Mononuclear cell (primary cell): Measurements from ENCODE around the gene PDZD8. TPM values are rescaled to one million over a fixed set of nuclear protein-coding genes. Genes with fewer than 3 reads are reported as not detected.
"Not testable (repeated sequence)": the region's sequence is repeated elsewhere in the genome, so short reads cannot be mapped to it uniquely, and the experiment has no call there.

Experiments
- H3K27me3 ChIP-seq: 2 replicates; pipeline ENCODE4 v1.6.0; 2011; ENCODE audit warnings: low read length, control low read depth; ENCODE audit not compliant: insufficient read depth
- H3K4me1 ChIP-seq: 2 replicates; pipeline ENCODE4 v1.5.1; 2011; ENCODE audit warnings: mild to moderate bottlenecking, low read length, control low read depth; ENCODE audit not compliant: insufficient read depth
- H3K4me3 ChIP-seq: 2 replicates; pipeline ENCODE4 v1.5.1; 2011; ENCODE audit warnings: mild to moderate bottlenecking, low read length, moderate library complexity
- H3K9me3 ChIP-seq: 2 replicates; pipeline ENCODE4 v1.5.1; 2011; ENCODE audit warnings: low read depth, mild to moderate bottlenecking, control low read depth, low read length
- total RNA-seq: library from RNA; depleted of rRNA; stranded (reverse); fragments of >200 nt; gene quantifications from one replicate; pipeline ENCODE4 v1.2.3, GENCODE V29; 2012

Gene PDZD8
- total RNA-seq, 1 donor: 53.1 TPM

- Histone ChIP-seq H3K27me3 (no peaks in the 10 kb centered on the region), H3K9me3 (no peaks in the 10 kb centered on the region), H3K4me3 (no peak overlapping the region), H3K4me1 (no peaks in the 10 kb centered on the region)
These were observed 68.6 kb downstream of the PDZD8 start for GRCh38 chr10:117306674-117307073.

DNA sequence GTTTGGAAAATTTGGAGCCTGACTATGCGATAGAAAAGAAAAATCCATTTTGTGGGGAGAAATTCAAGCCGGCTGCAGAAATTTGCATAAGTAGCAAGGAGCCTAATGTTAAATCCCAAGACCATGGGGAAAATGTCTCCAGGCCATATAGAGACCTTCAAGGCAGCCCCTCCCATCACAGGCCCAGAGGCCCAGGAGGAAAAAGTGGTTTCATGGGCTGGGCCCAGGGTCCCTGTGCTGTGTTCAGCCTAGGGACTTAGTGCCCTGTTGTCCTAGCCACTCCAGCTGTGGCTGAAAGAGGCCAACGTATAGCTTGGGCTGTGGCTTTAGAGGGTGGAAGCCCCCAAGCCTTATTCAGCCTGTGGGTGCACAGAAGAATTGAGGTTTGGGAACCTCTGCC, 71.8 kb downstream of the PDZD8 start:
- H3K27me3 ChIP-seq, H3K9me3 ChIP-seq, H3K4me1 ChIP-seq, H3K4me3 ChIP-seq: not testable (repeated sequence)

GRCh38 chr10:117300671-117301070, 74.6 kb downstream of the PDZD8 start:
- Histone ChIP-seq H3K4me3 (no peak overlapping the region), H3K4me1 (no peaks in the 10 kb centered on the region), H3K9me3 (no peaks in the 10 kb centered on the region), H3K27me3 (no peaks in the 10 kb centered on the region)

DNA sequence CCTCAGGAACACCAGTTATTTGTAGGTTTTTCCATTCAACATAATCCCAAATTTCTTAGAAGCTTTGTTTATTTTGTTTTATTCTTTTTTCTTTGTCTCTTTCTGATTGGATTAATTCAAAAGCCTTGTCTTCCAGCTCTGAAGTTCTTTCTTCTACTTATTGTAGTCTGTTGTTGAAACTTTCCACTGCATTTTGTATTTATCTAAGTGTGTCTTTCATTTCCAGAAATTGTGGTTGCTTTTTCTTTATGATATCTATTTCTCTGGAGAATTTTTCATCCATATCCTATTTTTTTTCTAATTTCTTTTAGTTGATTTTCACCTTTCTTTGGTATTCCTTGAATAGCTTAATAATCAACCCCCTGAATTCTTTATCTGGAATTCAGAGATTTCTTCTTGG, 75.8 kb downstream of the PDZD8 start:
- Histone ChIP-seq H3K4me1 (no peaks in the 10 kb centered on the region), H3K4me3 (no peak overlapping the region), H3K27me3 (no peaks in the 10 kb centered on the region), H3K9me3 (no peaks in the 10 kb centered on the region)

DNA sequence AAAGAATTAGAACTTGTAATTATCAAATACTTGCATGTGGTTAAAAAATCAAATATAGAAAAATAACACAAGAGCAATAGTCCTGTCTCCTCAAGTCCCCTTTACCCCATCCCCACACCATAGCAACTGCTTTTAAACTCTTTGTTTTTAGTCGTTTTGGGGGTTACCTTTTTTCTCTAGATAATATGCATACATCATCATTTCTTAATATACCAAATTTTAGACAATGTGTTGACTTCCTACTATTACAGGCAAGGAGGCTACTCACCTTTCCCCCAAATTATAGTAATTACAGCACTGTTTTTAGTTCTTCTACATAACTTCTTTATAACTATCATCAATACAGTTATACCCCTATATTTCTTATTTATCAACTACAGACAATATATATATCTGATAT, 77.0 kb downstream of the PDZD8 start:
- H3K9me3 ChIP-seq: no peaks in the 10 kb centered on the region
- no peak overlapping the region for H3K4me3 ChIP-seq
- no peaks in the 10 kb centered on the region for H3K27me3 ChIP-seq
- no peaks in the 10 kb centered on the region for H3K4me1 ChIP-seq

GRCh38 chr10:117294735-117295134, 80.5 kb downstream of the PDZD8 start:
- no peak overlapping the region for H3K4me3 ChIP-seq
- H3K27me3 ChIP-seq: no peaks in the 10 kb centered on the region
- no peaks in the 10 kb centered on the region for H3K4me1 ChIP-seq
- H3K9me3 ChIP-seq: no peaks in the 10 kb centered on the region

- no peak overlapping the region for H3K4me3 ChIP-seq
- H3K9me3 ChIP-seq: no peaks in the 10 kb centered on the region
- H3K27me3 ChIP-seq: no peaks in the 10 kb centered on the region
- H3K4me1 ChIP-seq: no peaks in the 10 kb centered on the region
These were observed 81.1 kb downstream of the PDZD8 start for GRCh38 chr10:117294039-117294645.

GRCh38 chr10:117290872-117291271, 84.4 kb downstream of the PDZD8 start:
- not testable (repeated sequence) for H3K4me3 ChIP-seq, H3K27me3 ChIP-seq, H3K4me1 ChIP-seq, H3K9me3 ChIP-seq

- no peaks in the 10 kb centered on the region for H3K9me3 ChIP-seq
- no peaks in the 10 kb centered on the region for H3K4me1 ChIP-seq
- no peaks in the 10 kb centered on the region for H3K27me3 ChIP-seq
- H3K4me3 ChIP-seq: no peak overlapping the region
These were observed 90.3 kb downstream of the PDZD8 start for GRCh38 chr10:117284716-117285494.

DNA sequence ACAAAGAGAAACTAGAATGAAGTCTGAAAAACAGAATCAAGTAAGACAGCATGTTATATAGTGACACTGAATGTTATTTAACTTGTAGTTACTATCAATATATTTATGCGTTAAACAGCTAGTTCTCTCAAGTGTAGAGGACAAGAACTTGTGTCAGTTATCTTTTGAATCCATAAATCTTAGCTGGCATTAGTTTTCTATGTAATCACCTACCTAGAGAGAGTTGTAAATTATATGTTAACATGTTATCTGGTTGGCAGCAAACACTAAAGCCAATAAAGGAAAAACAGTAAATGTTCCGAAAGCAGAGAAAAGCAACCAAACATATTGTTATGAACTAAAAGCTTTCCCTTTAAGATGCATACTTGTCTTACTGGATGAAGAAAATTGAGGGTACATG, 97.6 kb downstream of the PDZD8 start:
- no peaks in the 10 kb centered on the region for H3K27me3 ChIP-seq
- peaks cover 3% of the 10 kb centered on the region for H3K4me1 ChIP-seq
- H3K4me3 ChIP-seq: no peak overlapping the region
- H3K9me3 ChIP-seq: no peaks in the 10 kb centered on the region

DNA sequence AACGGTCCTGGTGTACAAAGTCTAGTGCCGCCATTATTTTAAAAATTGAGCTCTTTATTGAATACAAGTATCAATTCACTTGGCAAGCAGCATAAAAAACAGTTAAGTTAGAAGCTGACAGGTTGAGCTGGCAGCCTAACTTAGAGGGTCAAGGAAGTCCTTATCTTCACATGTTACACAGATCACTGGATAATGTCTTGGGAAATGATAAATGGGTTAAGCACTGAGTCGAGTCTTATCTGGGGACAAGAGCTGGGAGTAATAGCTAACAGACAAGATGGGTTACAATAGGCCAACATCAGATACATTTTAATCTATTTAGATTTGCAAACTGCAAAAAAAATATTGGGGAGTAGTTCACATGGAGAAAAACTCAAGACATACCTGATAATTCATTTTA, 100.1 kb downstream of the PDZD8 start:
- Histone ChIP-seq H3K4me1 (peaks cover 3% of the 10 kb centered on the region), H3K9me3 (no peaks in the 10 kb centered on the region), H3K4me3 (no peak overlapping the region), H3K27me3 (no peaks in the 10 kb centered on the region)

GRCh38 chr10:117274509-117274908, 100.7 kb downstream of the PDZD8 start:
- Histone ChIP-seq H3K4me1 (peaks cover 3% of the 10 kb centered on the region), H3K4me3 (no peak overlapping the region), H3K27me3 (no peaks in the 10 kb centered on the region), H3K9me3 (no peaks in the 10 kb centered on the region)

GRCh38 chr10:117273980-117274379, 101.3 kb downstream of the PDZD8 start:
- H3K4me1 ChIP-seq: peaks cover 3% of the 10 kb centered on the region
- no peaks in the 10 kb centered on the region for H3K9me3 ChIP-seq
- H3K4me3 ChIP-seq: no peak overlapping the region
- H3K27me3 ChIP-seq: no peaks in the 10 kb centered on the region

DNA sequence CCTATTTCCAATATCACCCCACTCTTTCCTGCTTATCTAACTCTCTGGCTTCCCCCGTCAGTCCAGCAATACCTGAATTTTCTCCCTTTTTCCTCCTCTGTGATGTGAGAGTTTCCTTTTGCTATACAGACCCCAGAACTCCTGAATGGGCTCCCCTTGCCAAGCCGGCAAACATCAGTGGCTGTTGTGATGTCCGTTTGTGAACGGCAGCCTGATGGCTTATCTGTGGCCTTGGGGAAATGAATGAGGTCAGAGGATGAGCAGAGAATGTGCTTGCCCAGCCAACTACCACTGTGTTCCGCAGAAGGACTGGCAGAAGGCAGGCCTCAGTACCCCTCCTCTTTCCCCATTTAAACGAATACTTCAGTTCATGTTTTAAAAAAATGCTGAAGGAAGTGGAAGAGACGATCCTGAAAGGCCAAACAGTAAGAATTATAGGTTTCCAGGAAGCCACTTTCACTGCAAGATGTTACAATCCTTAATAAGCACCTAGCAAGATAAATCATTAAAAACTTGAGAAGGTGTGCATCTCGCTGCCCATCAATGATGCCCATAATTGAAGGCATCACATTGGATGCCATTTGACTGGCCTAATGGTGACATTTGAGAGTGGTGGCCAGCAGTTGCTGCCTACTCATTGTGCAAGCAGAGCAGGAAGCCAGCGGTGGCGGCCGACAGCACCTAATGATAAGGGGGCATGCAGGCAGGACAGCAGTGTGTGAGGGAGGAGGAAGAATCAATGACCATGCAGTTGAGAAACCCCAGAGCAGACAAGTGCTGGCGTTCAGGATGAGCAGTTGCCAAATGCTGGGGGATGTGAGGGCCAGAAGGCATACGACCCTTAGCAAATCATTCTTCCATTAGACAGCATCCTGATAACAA, 102.8 kb downstream of the PDZD8 start:
- Histone ChIP-seq H3K4me1 (peaks cover 3% of the 10 kb centered on the region), H3K4me3 (no peak overlapping the region), H3K27me3 (no peaks in the 10 kb centered on the region), H3K9me3 (no peaks in the 10 kb centered on the region)

DNA sequence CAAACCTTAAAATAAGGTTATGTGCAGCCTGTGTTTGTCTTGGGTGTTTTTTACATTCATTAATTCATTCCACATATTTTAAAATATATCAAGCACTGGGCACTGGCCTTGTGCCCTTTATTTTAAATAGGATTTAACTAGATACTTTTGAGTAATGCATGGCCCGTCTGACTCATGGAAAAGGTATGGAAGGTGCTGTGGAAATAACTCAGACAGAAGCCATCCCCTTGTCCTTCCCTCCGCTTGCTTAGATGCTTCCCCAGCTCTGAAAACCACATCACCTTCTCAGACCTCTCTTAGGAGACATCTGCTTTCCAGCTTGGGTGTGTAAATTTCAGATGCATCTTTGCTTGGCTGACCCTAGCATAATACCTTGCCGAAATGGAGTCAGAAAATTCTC, 103.8 kb downstream of the PDZD8 start:
- Histone ChIP-seq H3K4me1 (peaks cover 3% of the 10 kb centered on the region), H3K4me3 (no peak overlapping the region), H3K9me3 (no peaks in the 10 kb centered on the region), H3K27me3 (no peaks in the 10 kb centered on the region)
